ENCODE results near the gene SYT17.

Gene SYT17

DNA sequence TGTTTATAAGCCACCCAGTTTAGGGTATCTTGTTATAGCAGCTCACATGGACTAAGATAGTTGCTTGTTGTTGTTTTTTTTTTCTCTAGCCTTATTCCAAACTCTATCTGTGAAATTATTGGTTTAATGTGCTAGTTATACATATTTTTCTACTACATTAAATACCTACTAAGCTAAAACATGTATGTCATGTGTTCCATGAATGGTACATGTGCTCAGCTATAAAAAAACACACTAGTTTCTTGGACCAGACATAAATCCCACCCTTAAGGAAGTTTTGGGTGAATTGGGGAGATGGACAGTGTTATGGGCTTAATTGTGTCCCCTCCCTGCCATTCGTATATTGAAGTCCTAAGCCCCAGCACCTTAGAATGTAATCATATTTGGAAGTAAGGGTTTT, 34.4 kb upstream of the SYT17 start:
- no peaks in the 10 kb centered on the region for H3K9me3 ChIP-seq (ENCODE audit: insufficient read depth, low read length)
- no peaks in the 10 kb centered on the region for H3K36me3 ChIP-seq (ENCODE audit: insufficient read depth, insufficient read length, low read length)
- no peak overlapping the region for H3K4me3 ChIP-seq (ENCODE audit: insufficient read length, low read depth)
- TF ChIP-seq YY1 (IDR thresholded peaks at IDR 0.05; ENCODE audit: insufficient read depth, insufficient read length), result no peak
- no peak for TF ChIP-seq SUZ12 (IDR thresholded peaks at IDR 0.05; ENCODE audit: extremely low read depth, insufficient read depth, insufficient read length)
- TF ChIP-seq ZNF274 (IDR thresholded peaks at IDR 0.05; ENCODE audit: low read depth, low read length), result no peak
- no peak overlapping the region for H3K9ac ChIP-seq (ENCODE audit: insufficient read length, low read depth)
- H3K4me1 ChIP-seq (ENCODE audit: insufficient read depth, insufficient read length), result peaks cover 12% of the 10 kb centered on the region
- H3K27me3 ChIP-seq (ENCODE audit: insufficient read depth, insufficient read length), result no peaks in the 10 kb centered on the region
- DNase-seq (ENCODE audit: low read depth, low spot score), result no peak

DNA sequence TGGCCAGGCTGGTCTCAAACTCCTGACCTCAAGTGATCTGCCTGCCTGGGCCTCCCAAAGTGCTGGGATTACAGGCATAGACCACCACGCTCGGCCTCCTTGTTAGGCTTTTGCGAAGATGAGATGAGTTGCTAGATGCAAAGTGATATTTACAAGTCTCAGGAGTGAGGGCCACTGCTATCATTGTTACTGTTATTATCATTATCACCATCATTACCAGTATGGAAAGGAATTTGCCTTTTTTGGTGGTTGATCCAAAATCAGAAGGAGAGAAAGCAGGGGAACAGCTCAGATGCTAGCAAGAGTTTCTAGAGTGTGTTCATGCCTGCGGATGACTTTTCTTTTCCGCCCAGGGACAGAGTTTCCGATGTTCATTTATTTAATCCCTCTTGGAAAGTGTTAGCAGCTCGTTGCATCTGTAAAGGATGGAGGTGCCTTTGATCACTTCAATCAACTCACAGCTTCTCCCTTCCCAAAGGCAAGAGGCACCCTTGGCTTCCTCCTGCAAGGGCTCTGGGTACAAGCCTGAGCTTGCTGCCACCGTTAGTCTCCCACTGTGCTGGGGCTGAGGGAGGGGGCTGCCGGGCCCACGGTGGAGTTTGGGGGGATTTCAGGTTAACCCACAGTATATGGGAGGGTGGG, 32.7 kb upstream of the SYT17 start:
- H3K9ac ChIP-seq (ENCODE audit: insufficient read length, low read depth), result no peak overlapping the region
- no peaks in the 10 kb centered on the region for H3K27me3 ChIP-seq (ENCODE audit: insufficient read depth, insufficient read length)
- H3K4me3 ChIP-seq (ENCODE audit: insufficient read length, low read depth), result no peak overlapping the region
- no peaks in the 10 kb centered on the region for H3K9me3 ChIP-seq (ENCODE audit: insufficient read depth, low read length)
- DNase-seq (ENCODE audit: low read depth, low spot score), result no peak
- TF ChIP-seq YY1 (IDR thresholded peaks at IDR 0.05; ENCODE audit: insufficient read depth, insufficient read length) (no peak), ZNF274 (IDR thresholded peaks at IDR 0.05; ENCODE audit: low read depth, low read length) (no peak), SUZ12 (IDR thresholded peaks at IDR 0.05; ENCODE audit: extremely low read depth, insufficient read depth, insufficient read length) (no peak)
- H3K36me3 ChIP-seq (ENCODE audit: insufficient read depth, insufficient read length, low read length), result no peaks in the 10 kb centered on the region
- peaks cover 12% of the 10 kb centered on the region for H3K4me1 ChIP-seq (ENCODE audit: insufficient read depth, insufficient read length)

DNA sequence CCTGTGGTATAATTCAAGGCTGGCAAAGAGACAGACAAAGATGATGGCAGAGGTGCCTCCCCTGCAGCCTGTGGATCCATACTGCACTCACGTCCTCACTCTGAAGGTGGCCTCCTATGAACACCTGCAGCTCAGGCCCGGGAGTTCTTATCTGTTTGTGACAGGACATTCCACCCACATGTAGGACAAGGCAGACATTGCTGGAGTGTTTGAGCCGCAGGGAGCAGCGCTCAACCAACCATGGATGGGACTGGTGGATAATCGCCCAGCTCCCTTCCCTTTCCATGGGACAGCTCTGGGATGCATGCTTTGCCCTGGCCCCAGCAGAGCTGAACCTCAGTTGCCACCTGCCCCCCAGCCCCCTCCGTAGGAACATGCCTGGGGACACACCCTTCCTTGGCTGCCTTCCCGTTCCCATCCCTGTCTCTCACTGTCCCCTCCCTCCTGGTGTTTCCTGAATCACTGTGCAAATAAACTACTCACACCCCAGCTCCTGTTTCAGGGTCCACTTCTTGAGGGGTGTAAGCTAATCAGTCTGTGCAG, 32.1 kb upstream of the SYT17 start:
- H3K9me3 ChIP-seq (ENCODE audit: insufficient read depth, low read length), result no peaks in the 10 kb centered on the region
- H3K4me3 ChIP-seq (ENCODE audit: insufficient read length, low read depth), result no peak overlapping the region
- H3K9ac ChIP-seq (ENCODE audit: insufficient read length, low read depth), result no peak overlapping the region
- no peaks in the 10 kb centered on the region for H3K36me3 ChIP-seq (ENCODE audit: insufficient read depth, insufficient read length, low read length)
- TF ChIP-seq ZNF274 (IDR thresholded peaks at IDR 0.05; ENCODE audit: low read depth, low read length) (no peak), SUZ12 (IDR thresholded peaks at IDR 0.05; ENCODE audit: extremely low read depth, insufficient read depth, insufficient read length) (no peak), YY1 (IDR thresholded peaks at IDR 0.05; ENCODE audit: insufficient read depth, insufficient read length) (no peak)
- no peaks in the 10 kb centered on the region for H3K27me3 ChIP-seq (ENCODE audit: insufficient read depth, insufficient read length)
- DNase-seq (ENCODE audit: low read depth, low spot score), result no peak
- H3K4me1 ChIP-seq (ENCODE audit: insufficient read depth, insufficient read length), result peaks cover 10% of the 10 kb centered on the region

DNA sequence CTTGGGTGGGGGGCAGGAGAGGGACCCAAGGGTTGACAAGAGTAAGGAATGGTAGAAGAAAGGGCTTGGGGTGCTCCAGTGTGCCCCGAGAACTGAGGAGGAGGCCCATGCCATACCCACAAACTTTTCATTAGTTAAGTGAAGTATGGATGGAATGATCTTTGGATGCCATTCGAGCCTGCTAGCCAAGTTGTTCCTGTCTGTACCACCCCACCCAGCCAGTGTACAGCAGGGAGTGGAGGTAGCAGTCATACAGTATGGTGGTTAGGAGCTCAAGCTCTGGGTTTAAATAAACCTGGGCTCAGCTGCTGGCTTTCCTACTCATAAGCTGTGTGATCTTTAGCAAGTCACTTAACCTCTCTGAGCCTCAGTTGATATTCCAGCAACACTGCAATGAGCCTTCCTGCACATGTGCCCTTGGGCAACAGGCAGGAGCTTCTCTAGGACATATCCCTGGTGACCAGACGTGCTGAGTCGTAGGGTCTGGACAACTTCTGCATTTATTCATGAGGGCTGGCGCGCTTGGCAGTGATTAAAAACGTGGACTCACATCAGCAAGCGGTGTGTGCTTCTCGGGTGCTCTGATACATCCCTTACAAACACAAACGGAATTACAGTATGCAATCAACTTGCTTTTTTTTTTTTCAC, 31.4 kb upstream of the SYT17 start:
- Histone ChIP-seq H3K4me1 (ENCODE audit: insufficient read depth, insufficient read length) (peaks cover 8% of the 10 kb centered on the region), H3K36me3 (ENCODE audit: insufficient read depth, insufficient read length, low read length) (no peaks in the 10 kb centered on the region), H3K27me3 (ENCODE audit: insufficient read depth, insufficient read length) (no peaks in the 10 kb centered on the region), H3K9ac (ENCODE audit: insufficient read length, low read depth) (no peak overlapping the region), H3K9me3 (ENCODE audit: insufficient read depth, low read length) (no peaks in the 10 kb centered on the region), H3K4me3 (ENCODE audit: insufficient read length, low read depth) (no peak overlapping the region)
- no peak for DNase-seq (ENCODE audit: low read depth, low spot score)
- TF ChIP-seq ZNF274 (IDR thresholded peaks at IDR 0.05; ENCODE audit: low read depth, low read length) (no peak), YY1 (IDR thresholded peaks at IDR 0.05; ENCODE audit: insufficient read depth, insufficient read length) (no peak), SUZ12 (IDR thresholded peaks at IDR 0.05; ENCODE audit: extremely low read depth, insufficient read depth, insufficient read length) (no peak)

DNA sequence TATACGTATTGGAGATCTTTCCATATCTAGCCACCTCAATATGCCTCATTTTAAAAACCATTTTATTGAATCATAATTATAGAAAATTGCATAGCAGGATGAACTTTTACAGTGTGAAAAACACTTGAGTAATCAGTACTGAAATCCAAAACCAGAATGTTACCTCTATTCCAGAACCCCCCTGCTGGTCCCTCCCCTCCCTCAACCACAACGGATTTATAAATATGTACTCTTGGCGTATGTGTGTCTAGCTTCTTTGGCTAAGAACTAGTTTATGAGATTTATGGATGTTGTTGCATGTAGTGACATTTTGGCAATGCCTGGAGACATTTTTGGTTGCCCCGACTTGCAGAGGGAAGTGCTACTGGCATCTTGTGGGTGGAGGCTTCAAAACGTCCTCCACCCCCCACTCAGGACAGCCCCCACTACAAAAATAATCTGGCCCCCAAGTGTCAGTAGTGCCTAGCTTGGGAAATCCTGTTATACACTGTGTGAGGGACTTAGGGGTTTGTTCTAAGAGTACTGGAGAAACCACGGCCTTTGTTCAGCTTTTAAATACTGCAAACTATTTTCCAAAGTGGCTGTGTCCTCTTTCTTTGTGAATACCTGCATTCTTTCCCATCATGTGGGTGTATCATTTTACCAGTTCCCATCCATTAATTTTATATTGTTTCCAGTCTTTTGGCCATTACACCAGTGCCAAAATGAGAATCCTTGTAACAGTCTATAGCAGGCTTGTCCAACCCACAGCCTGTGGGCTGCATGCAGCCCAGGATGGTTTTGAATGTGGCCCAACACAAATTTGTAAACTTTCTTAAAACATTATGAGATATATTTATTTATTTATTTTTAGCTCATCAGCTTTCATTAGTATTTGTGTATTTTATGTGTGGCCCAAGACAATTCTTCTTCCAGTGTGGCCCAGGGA, 30.6 kb upstream of the SYT17 start:
- Histone ChIP-seq H3K4me3 (ENCODE audit: insufficient read length, low read depth) (no peak overlapping the region), H3K27me3 (ENCODE audit: insufficient read depth, insufficient read length) (no peaks in the 10 kb centered on the region), H3K9me3 (ENCODE audit: insufficient read depth, low read length) (no peaks in the 10 kb centered on the region), H3K36me3 (ENCODE audit: insufficient read depth, insufficient read length, low read length) (no peaks in the 10 kb centered on the region), H3K4me1 (ENCODE audit: insufficient read depth, insufficient read length) (peaks cover 4% of the 10 kb centered on the region), H3K9ac (ENCODE audit: insufficient read length, low read depth) (no peak overlapping the region)
- TF ChIP-seq SUZ12 (IDR thresholded peaks at IDR 0.05; ENCODE audit: extremely low read depth, insufficient read depth, insufficient read length) (no peak), YY1 (IDR thresholded peaks at IDR 0.05; ENCODE audit: insufficient read depth, insufficient read length) (no peak), ZNF274 (IDR thresholded peaks at IDR 0.05; ENCODE audit: low read depth, low read length) (no peak)
- no peak for DNase-seq (ENCODE audit: low read depth, low spot score)

DNA sequence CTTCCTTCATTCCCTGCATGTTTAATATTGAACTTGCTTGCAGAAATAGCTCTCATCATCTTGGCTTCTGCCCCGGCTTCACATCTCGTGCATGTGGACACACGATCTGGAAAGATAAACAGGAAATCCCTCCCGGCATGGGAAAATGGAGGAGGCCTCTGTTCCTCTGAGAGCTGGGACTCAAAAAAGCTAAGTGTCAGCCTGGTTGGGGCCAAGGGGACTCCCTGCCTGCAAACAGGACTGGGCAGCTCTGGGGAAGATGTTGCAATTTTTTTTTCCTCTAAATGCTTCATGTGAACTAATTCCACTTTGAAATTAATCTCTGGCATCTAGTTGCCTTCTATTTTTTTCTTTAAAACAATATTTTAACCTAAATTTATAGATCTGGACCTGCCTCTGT, 29.4 kb upstream of the SYT17 start:
- Histone ChIP-seq H3K9ac (ENCODE audit: insufficient read length, low read depth) (no peak overlapping the region), H3K4me1 (ENCODE audit: insufficient read depth, insufficient read length) (peaks cover 4% of the 10 kb centered on the region), H3K36me3 (ENCODE audit: insufficient read depth, insufficient read length, low read length) (no peaks in the 10 kb centered on the region), H3K27me3 (ENCODE audit: insufficient read depth, insufficient read length) (no peaks in the 10 kb centered on the region), H3K9me3 (ENCODE audit: insufficient read depth, low read length) (no peaks in the 10 kb centered on the region), H3K4me3 (ENCODE audit: insufficient read length, low read depth) (no peak overlapping the region)
- TF ChIP-seq ZNF274 (IDR thresholded peaks at IDR 0.05; ENCODE audit: low read depth, low read length), result no peak
- TF ChIP-seq YY1 (IDR thresholded peaks at IDR 0.05; ENCODE audit: insufficient read depth, insufficient read length), result no peak
- TF ChIP-seq SUZ12 (IDR thresholded peaks at IDR 0.05; ENCODE audit: extremely low read depth, insufficient read depth, insufficient read length), result no peak
- no peak for DNase-seq (ENCODE audit: low read depth, low spot score)
